Coronary artery (tissue), 2 donors: ENCODE measurements around the gene TMEM238L.

Source experiments
- DNase-seq: peaks from one replicate; pipeline ENCODE4 v3.0.0-alpha.2; 2017; ENCODE audit warnings: low spot score
- H3K27ac ChIP-seq, 2 donors: fragments of 200-600 bp; sonication (generic); one replicate each; pipeline ENCODE4 v1.5.1; 2016 to 2019
- H3K4me3 ChIP-seq: fragments of 200-600 bp; sonication (generic); 2 replicates; pipeline ENCODE4 v1.5.1; 2016; ENCODE audit warnings: mild to moderate bottlenecking, moderate library complexity
- CTCF ChIP-seq: fragments of 200-600 bp; sonication (generic); IDR thresholded peaks from one replicate; pipeline ENCODE4 v1.5.1; 2019; ENCODE audit warnings: antibody characterized with exemption

The TMEM238L gene

GRCh38 chr17:10787306-10788045, 16.4 kb downstream of the TMEM238L start:
- no peak for DNase-seq

GRCh38 chr17:10785295-10785694, 18.6 kb downstream of the TMEM238L start:
- H3K4me3 ChIP-seq = no peak overlapping the region
- no peak for TF ChIP-seq CTCF
- no peak overlapping the region for H3K27ac ChIP-seq
- no peak for DNase-seq

More at GRCh38 chr17:10787306-10788045, 16.4 kb downstream of the TMEM238L start:
- H3K27ac ChIP-seq = no peak overlapping the region
- no peak for TF ChIP-seq CTCF
- H3K4me3 ChIP-seq = no peak overlapping the region

- Histone ChIP-seq H3K4me3 (no peak overlapping the region), H3K27ac (no peak overlapping the region)
- no peak for DNase-seq
- TF ChIP-seq CTCF = no peak
Measured at GRCh38 chr17:10779609-10780008, 24.3 kb downstream of the TMEM238L start.

GRCh38 chr17:10777890-10778289, 26.0 kb downstream of the TMEM238L start:
- DNase-seq = no peak
- no peak overlapping the region for H3K27ac ChIP-seq
- H3K4me3 ChIP-seq = no peak overlapping the region
- no peak for TF ChIP-seq CTCF

GRCh38 chr17:10777131-10777807, 26.6 kb downstream of the TMEM238L start:
- TF ChIP-seq CTCF = no peak
- no peak for DNase-seq
- no peak overlapping the region for H3K4me3 ChIP-seq
- no peak overlapping the region for H3K27ac ChIP-seq

- H3K27ac ChIP-seq = no peak overlapping the region
- DNase-seq = no peak
- TF ChIP-seq CTCF = no peak
- no peak overlapping the region for H3K4me3 ChIP-seq
Measured at GRCh38 chr17:10776381-10776780, 27.5 kb downstream of the TMEM238L start.
